K562 (cell line): ENCODE data around the gene KRT36. TPM values are rescaled to one million over a fixed set of nuclear protein-coding genes. Genes with fewer than 3 reads are reported as not detected.

Source experiments
- CBX8 ChIP-seq: fragments of 200-600 bp; sonication (generic); IDR thresholded peaks from 2 replicates; pipeline ENCODE4 v1.6.1; 2012; ENCODE audit warnings: borderline replicate concordance, mixed run types, low read depth, mild to moderate bottlenecking, moderate library complexity, mixed read lengths, low read length, control low read depth, inconsistent platforms; ENCODE audit not compliant: poor library complexity, severe bottlenecking; ENCODE audit errors: extremely low read depth
- DACH1 ChIP-seq: fragments of 450-650 bp; IDR thresholded peaks from 2 replicates; pipeline ENCODE4 v1.6.1; 2018; ENCODE audit not compliant: partially characterized antibody
- DEAF1 ChIP-seq: fragments of 450-650 bp; formaldehyde crosslinking; IDR thresholded peaks from 2 replicates; pipeline ENCODE4 v1.4.0; 2020; ENCODE audit warnings: mild to moderate bottlenecking, moderate library complexity
- FOXP4 ChIP-seq: sonication (generic); formaldehyde crosslinking; IDR thresholded peaks from 2 replicates; pipeline ENCODE4 v1.8.0; 2022; ENCODE audit warnings: mild to moderate bottlenecking, missing genetic modification reagents, borderline replicate concordance
- GTF3C2 ChIP-seq: IDR thresholded peaks from 3 replicates; pipeline ENCODE4 v1.6.1; 2011; ENCODE audit warnings: borderline replicate concordance, mild to moderate bottlenecking, moderate library complexity; ENCODE audit not compliant: insufficient read length; ENCODE audit errors: extremely low read depth
- HMGN3 ChIP-seq: IDR thresholded peaks from 2 replicates; pipeline ENCODE4 v1.6.1; 2011; ENCODE audit warnings: borderline replicate concordance, low read depth, mild to moderate bottlenecking, mixed read lengths, low read length; ENCODE audit not compliant: insufficient read length; ENCODE audit errors: extremely low read depth
- POLR2A ChIP-seq: fragments of 450-650 bp; conservative IDR thresholded peaks from 2 replicates; pipeline ENCODE4 v1.6.1; 2016
- POLR2G ChIP-seq: fragments of 200-400 bp; formaldehyde crosslinking; IDR thresholded peaks from 2 replicates; pipeline ENCODE4 v1.6.1; 2017; ENCODE audit warnings: low read depth, mild to moderate bottlenecking, antibody characterized with exemption, low read length, moderate library complexity
- PREB ChIP-seq: sonication (generic); formaldehyde crosslinking; IDR thresholded peaks from 2 replicates; pipeline ENCODE4 v1.8.1; 2023; ENCODE audit warnings: mild to moderate bottlenecking, missing genetic modification reagents
- PRMT5 ChIP-seq: sonication (generic); formaldehyde crosslinking; IDR thresholded peaks from 2 replicates; pipeline ENCODE4 v1.5.0; 2020; ENCODE audit warnings: missing genetic modification reagents
- RAD21 ChIP-seq, 2 experiments: fragments of 250-450 bp in 1 of 2; fragments of 450-650 bp in 1 of 2; sonication (Bioruptor Pico) in 1 of 2; formaldehyde crosslinking in 1 of 2; IDR thresholded peaks in 1 of 2; conservative IDR thresholded peaks in 1 of 2; 2 replicates each; pipeline versions ENCODE4 v1.4.0 to v1.8.0; 2020 to 2022; ENCODE audit warnings: mild to moderate bottlenecking in 2 of 2, moderate library complexity in 1 of 2
- RB1 ChIP-seq: fragments of 450-650 bp; IDR thresholded peaks from 2 replicates; pipeline ENCODE4 v1.6.1; 2017; ENCODE audit warnings: low read depth, mild to moderate bottlenecking
- SMAD4 ChIP-seq: fragments of 250-450 bp; sonication (Bioruptor Pico); conservative IDR thresholded peaks from 2 replicates; pipeline ENCODE4 v1.8.0; 2021; ENCODE audit warnings: inconsistent platforms, mild to moderate bottlenecking, moderate library complexity
- SP2 ChIP-seq: IDR thresholded peaks from 2 replicates; pipeline ENCODE4 v1.6.1; 2011; ENCODE audit warnings: mild to moderate bottlenecking, low read depth, low read length, moderate library complexity; ENCODE audit not compliant: poor library complexity, severe bottlenecking; ENCODE audit errors: extremely low read depth
- XRCC4 ChIP-seq: IDR thresholded peaks from one replicate; pipeline ENCODE4 v1.6.1; 2011; ENCODE audit not compliant: insufficient read depth, insufficient read length; ENCODE audit errors: extremely low read depth
- ZBTB26 ChIP-seq: fragments of 450-650 bp; formaldehyde crosslinking; IDR thresholded peaks from 2 replicates; pipeline ENCODE4 v1.4.0; 2022; ENCODE audit warnings: missing genetic modification characterization
- ZFP36 ChIP-seq: fragments of 150-350 bp; IDR thresholded peaks from 2 replicates; pipeline ENCODE4 v1.6.1; 2018; ENCODE audit warnings: low read length, low read depth; ENCODE audit not compliant: partially characterized antibody
- polyA plus RNA-seq, 8 experiments: library from polyadenylated mRNA; depleted of rRNA in 4 of 8; stranded (reverse) in 5 of 8; unstranded in 3 of 8; fragments of >200 nt; fragmentation: Nextera tagmentation in 2 of 8; fragmentation: Illumina TruSeq in 1 of 8; extraction: Ambion mirVana in 2 of 8; extraction: Trizol in 1 of 8; gene quantifications; 2 replicates each; pipeline versions ENCODE4 v1.2.1 to v1.2.3, GENCODE V29; 2011 to 2014; ENCODE audit warnings: inconsistent platforms in 1 of 8, missing spikeins in 1 of 8
- total RNA-seq, 7 experiments: library from RNA; depleted of rRNA in 6 of 7; stranded (reverse); fragments of >200 nt in 6 of 7; fragmentation: Illumina TruSeq in 2 of 7; extraction: Trizol in 2 of 7; gene quantifications; 2 replicates each; pipeline versions ENCODE4 v1.2.1 to v1.2.3, GENCODE V29; 2011 to 2021; ENCODE audit warnings: low replicate concordance in 1 of 7

KRT36 gene
- total and polyA plus RNA-seq, 9 of the 15 experiments (the other 6 are each of a cell fraction or from before 2014, with no cell fraction given) = 0.04 TPM; not detected in 8

- TF ChIP-seq PREB (CRISPR knock-in tag) = no peak
- no peak for TF ChIP-seq CBX8
- TF ChIP-seq POLR2A = no peak
- no peak for TF ChIP-seq SMAD4 (CRISPR knock-in tag)
- TF ChIP-seq PRMT5 (CRISPR knock-in tag) = no peak
- TF ChIP-seq DEAF1 (CRISPR knock-in tag) = peak; percentile 30; the same call in 1 of the 2 replicates
- no peak for TF ChIP-seq FOXP4 (CRISPR knock-in tag)
- TF ChIP-seq GTF3C2 = no peak
- no peak for TF ChIP-seq POLR2G
- no peak for TF ChIP-seq ZBTB26 (CRISPR knock-in tag)
- peak; percentile 67 to 88 for TF ChIP-seq RAD21 (CRISPR knock-in tag; conservative IDR thresholded peaks at IDR 0.05 in 1 of 2, IDR thresholded peaks at IDR 0.05 in 1 of 2)
- 0 out of 2 replicates have a peak, but pooled peaks have one; percentile 47 for TF ChIP-seq RB1
- TF ChIP-seq HMGN3 = peak; percentile 26
- TF ChIP-seq ZFP36 = peak; percentile 11
- no peak for TF ChIP-seq XRCC4
- no peak for TF ChIP-seq DACH1
- no peak for TF ChIP-seq SP2
These were observed 2.7 kb downstream of the KRT36 start (continued) for GRCh38 chr17:41486809-41487530.
